Amygdala (tissue), 56 donors: ENCODE measurements around the gene ZNF652.
A peak's percentile ranks its signal among the peaks of the same experiment; 100 is the strongest.

Experiments
- DNase-seq, 56 donors: peaks; one replicate each; lab custom pipeline; 2025; lab: John Stamatoyannopoulos, UW

Gene ZNF652

DNA sequence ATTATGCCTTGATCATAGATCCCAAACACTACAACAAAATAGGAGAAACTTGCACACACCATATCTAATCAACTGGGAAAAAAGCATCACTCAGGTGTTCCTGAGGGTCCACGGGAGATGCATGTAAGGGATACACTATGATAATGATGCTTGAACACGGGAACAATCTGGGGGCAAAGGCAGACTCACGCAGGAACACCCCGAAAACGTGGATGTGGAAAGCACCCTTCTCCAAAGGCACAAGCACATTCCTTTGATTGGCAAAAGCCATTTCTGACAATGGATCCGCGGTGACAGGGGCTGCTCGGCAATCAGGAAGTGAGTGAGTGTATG, 1.3 kb downstream of the ZNF652 start:
- peak in 8 of 56 donors; percentile 15 to 54 (median 48) for DNase-seq

- DNase-seq: no peak
Observed at GRCh38 chr17:49359990-49360795, 1.9 kb downstream of the ZNF652 start.

DNA sequence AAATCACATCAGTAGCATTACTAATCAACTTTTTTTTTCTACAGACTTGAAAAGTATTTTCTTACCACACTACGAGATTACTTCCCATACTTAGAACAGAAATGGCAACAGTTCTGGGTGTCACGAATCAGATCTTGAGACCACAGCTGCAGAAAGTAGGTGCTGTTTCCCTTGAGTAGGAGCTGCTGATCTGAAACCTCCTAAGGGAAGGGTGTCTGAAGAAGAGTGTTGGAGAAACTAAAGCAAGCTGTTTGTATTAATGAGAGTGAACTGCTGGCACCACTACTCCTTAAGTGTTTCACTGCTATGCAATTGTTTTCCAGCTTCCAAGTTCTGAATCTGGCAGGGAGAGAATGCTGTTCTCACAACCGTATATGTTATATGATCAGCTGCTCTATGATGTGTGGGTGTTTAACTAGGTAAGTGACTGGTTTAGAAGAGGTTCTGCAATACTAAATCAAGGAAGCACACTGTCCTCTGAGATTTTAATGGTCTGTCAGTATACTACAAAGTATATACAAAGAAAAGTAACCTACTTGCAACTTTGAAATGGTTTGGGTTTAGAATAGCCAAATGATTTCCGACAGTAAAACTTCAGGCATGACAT, 3.3 kb downstream of the ZNF652 start:
- no peak for DNase-seq

DNA sequence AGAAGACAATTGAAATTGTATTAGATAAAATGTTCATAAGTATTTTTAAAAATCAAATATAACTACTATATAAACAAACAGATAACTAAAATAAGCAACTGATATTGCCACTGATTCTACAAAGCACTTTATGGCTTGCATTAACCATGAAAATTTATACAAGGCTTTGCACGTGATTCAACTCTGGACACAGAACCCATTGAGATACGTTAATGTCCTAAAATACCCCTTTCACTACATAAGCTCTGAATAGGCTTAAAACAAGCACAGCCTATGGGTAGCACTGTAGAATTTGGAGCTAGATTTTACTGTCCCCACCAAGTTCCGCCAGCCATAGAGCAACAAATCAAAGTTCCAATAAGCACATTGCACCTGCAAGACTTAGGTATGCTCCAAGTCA, 4.5 kb downstream of the ZNF652 start:
- no peak for DNase-seq

DNA sequence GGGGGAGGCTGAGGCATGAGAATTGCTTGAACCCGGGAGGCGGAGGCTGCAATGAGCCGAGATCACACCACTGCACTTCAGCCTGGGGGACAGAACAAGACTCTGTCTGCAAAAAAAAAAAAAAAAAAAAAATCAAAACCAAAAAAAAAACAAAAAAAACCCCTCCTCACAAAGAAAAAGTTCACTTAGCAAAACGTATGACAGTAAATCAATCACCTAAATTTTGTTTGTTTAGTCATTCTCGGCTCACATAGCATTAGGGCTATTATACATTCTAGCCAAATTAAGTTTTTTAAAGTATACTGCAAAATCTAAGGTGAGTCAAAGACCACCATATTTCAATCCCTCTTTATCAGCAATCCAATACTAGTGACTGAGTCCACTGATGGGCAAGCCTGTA, 5.7 kb downstream of the ZNF652 start:
- no peak for DNase-seq

GRCh38 chr17:49353607-49354006, 8.4 kb downstream of the ZNF652 start:
- DNase-seq: no peak

DNA sequence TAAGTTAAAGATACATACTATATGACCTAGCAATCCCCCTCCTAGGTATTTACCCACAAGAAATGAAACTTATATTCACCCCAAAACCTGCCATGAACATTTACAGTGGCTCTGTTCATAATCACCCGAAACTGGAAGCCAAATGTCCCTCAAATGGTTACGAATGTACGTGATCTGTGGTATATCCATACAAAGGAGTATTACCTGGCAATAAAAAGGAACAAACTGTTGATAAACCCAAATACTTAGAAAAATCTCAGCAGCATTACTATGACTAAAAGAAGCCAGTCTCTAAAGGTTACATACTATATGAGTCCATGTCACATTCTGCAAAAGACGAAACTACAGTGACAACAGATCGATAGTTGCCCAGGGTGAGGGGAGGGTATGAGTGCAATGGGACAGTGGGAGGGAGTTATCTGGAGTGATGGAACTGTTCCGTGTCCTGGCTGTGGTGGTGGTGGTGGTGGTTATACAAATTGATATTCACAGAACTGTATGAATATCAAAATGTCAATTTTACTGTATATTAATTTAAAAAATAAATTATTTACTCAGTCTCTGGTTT, 9.4 kb downstream of the ZNF652 start:
- no peak for DNase-seq

DNA sequence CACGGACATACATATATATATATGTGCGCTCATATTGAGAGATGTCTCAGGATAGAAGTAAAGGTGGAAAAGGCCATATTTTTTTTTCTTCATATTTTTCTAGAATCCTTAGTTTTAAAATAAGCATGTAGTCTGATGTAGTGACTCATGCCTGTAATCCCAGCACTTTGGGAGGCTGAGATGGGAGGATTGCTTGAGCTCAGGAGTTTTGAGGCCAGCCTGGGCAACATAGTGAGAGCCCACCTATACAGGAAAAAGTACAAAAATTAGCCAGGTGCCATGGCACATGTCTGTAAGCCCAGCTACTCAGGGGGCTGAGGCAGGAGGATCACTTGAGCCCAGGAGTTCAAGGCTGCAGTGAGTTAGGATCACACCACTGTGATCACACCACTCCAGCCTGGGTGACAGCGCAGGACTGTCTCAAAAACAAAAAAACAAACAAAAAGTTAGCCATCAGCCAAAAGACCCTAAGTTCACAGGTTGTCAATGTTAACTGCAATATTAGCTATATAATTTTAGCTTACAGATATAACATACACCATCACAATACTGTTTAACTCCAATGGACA, 10.4 kb downstream of the ZNF652 start:
- DNase-seq: no peak

DNA sequence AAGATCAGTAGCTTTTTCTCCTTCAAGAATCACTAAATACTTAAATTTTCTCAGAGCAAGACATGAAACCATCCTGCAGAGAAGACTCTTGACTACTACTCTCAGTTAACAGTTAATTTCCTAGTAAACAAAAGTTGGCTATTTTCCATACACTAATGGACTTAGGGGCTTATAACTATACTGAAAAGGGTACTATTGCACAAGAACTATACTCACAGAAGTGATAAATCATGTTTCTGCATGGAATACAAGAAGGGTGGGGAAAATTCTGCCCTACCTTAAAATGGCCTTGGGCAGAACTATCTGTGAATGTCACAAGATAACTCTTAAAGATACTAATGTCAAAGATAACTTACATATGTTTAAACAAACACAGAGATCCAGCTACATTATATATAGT, 12.5 kb downstream of the ZNF652 start:
- no peak for DNase-seq

GRCh38 chr17:49344914-49345313, 17.1 kb downstream of the ZNF652 start:
- DNase-seq: no peak

- DNase-seq: no peak
Observed at GRCh38 chr17:49343273-49343672, 18.8 kb downstream of the ZNF652 start.

DNA sequence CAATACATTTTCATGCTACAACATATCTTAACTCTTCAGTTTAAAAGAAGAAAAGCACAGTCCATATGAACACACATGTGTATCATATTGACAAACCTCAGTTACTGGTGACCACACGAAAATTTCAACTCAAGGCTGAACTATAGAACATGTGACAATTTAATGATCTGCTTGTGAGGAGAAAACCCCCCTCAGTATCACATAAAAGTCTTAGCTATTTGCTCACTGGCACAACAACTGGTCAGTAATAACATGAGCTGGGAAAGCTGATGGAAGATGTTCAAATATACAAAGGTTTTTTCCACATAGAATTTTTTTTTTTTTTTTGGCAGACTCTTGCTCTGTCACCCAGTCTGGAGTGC, 19.5 kb downstream of the ZNF652 start:
- no peak for DNase-seq

DNA sequence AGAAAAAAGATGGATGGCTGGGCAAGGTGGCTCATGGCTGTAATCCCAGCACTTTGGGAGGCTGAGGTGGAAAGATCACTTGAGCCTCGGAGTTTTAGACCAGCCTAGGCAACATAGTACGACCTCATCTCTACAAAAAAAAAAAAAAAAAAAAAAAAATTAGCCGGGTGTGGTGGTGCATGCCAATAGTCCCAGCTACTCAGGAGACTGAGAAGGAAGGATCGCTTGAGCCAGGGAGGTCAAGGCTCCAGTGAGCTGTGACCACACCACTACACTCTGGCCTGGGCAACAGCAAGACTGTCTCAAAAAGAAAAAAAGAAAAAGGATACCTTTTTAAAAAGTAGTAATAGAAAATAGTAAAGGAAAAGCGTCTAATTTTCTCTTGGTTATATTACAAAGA, 20.7 kb downstream of the ZNF652 start:
- no peak for DNase-seq

DNA sequence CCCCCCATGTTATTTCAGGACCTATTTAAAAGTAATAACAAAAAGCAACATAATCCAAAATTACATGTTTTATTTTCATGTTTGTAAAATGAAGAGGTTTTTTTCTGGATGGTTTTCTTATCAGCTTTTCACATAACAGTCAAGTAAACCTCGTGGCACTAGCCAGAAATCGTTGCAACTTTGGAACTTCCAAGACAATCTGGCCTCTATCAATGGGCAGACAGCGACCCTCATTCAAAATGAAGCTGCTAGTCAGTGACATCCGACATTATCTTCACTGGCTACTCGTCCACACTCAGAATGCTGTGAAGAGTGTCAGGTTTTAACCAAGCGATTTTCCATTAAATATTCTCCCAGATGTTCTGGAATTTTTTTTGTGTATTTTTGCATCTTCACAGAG, 22.7 kb downstream of the ZNF652 start:
- DNase-seq: no peak

DNA sequence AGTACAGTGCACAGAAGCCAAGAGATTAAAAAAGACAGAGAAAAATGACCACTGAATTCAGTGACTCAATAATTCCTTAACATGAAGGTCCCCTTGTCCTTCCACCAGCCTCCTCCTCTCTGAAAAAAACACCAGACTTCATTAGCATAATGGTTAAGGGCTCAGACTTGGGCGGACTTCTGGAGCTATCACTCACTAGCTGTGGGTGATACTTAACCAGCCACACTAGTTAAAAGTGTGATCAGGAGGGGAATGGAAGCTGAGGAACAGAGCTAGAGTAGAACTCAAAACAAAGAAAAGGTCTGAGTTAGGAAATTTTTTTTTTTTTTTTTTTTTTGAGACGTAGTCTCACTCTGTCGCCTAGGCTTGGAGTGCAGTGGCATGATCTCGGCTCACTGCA, 23.2 kb downstream of the ZNF652 start:
- DNase-seq: no peak

GRCh38 chr17:49337884-49338283, 24.2 kb downstream of the ZNF652 start:
- DNase-seq: no peak

DNA sequence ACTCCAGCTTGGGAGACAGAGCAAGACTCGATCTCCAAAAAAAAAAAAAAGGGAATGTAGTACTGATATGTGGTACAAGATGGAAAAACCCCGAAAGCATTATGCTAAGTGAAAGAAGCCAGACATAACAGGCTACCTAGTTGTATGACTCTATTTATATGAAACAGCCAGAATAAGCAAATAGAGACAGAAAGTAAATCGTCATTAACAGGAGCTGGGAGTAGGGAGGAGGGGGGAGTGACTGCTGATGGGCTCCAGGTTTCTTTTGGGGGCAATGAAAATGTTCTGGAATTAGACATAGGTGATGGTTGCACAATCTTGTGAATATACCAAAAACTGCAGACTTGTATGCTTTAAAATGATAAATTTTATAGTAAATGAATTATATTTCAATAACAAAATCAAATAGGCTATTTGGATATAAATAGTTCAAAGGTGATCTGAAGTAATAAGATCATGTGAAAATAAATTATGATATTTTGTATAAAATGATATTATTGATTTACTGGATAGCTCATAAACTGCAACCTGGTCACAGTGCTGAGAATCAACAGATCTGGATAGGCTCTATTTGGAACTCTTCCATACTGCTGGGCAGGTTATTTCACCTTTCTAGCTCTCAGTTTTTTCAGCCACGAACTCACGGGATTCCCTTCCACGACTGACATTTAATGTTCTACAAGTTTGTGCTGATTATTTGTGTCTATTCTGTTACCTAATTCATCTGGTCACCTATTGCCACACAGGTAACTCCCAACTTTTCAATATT, 27.1 kb downstream of the ZNF652 start:
- no peak for DNase-seq

DNA sequence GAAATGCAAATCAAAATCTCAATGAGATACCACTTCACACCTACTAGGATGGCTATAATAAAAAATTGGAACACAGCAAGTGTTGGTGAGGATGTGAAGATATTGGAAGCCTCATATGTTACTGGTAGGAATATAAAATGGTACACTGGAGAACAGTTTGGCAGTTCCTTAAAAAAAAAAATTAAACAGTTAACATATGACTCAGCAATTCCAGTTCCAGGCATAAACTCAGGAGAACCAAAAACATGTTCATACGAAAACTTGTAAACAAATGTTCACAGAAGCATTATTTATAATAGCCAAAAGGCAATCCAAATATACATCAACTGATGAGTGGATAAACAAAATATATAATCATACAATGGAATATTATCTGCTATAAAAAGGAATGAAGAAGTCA, 28.2 kb downstream of the ZNF652 start:
- DNase-seq: no peak

- no peak for DNase-seq
Observed at GRCh38 chr17:49327835-49328784, 33.9 kb downstream of the ZNF652 start.

DNA sequence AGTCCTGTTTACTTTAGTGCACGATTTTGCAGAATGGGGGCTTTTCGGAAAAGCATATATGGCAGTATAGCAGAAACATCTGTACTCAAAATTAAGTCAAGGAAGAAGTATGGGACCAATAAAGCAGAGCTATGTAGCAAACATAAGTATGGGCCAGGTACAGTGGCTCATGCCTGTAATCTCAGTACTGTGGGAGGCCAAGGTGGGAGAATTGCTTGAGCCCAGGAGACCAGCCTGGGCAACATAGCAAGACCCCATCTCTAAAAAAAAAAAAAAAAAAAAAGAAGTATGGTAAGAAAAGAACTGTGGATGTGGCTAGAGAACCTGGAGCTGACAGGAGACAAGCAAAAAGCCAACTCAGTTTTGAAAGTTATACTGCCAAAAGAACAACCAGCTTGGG, 36.1 kb downstream of the ZNF652 start:
- no peak for DNase-seq
